HG03108 (cell line): ENCODE data around the gene IL22RA2.

ENCODE experiments used
- ATAC-seq: cut with Tn5 transposase; IDR thresholded peaks from one replicate; pipeline ENCODE4 v1.9.1; 2021; ENCODE audit warnings: moderate library complexity; ENCODE audit not compliant: unreplicated experiment

IL22RA2 gene

DNA sequence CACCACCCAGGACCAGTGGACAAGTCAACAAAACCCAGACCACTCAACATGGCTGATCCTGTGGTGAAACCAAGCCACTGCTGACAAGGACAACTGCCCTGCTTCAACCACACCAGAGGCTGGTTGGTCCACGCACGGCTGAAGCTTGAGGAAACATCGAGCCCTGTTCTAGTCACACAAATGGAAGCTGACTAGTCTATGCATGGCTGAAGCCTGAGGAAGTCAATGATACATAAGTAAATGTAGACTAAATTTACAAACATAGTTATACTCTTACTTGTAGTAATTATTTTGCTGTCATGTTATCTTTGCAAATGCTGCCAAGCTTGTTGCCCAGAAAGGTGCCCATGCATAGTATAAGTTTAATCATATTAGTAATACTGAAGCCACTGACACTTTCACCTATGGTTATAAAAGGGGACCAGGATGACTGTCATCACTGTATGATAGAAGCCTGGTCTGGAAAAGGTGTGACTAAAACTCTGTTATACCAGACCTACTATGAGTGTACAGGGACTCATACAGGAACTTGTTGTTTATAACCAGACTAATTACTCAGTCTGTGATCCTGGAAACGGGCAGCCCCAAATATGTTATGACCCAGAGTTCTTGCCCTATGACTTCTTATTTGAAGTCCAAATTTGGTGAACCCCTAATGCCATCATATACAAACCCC, 5.6 kb downstream of the IL22RA2 start:
- no peak for ATAC-seq

- no peak for ATAC-seq
These were observed 7.0 kb downstream of the IL22RA2 start for GRCh38 chr6:137166247-137167098.

DNA sequence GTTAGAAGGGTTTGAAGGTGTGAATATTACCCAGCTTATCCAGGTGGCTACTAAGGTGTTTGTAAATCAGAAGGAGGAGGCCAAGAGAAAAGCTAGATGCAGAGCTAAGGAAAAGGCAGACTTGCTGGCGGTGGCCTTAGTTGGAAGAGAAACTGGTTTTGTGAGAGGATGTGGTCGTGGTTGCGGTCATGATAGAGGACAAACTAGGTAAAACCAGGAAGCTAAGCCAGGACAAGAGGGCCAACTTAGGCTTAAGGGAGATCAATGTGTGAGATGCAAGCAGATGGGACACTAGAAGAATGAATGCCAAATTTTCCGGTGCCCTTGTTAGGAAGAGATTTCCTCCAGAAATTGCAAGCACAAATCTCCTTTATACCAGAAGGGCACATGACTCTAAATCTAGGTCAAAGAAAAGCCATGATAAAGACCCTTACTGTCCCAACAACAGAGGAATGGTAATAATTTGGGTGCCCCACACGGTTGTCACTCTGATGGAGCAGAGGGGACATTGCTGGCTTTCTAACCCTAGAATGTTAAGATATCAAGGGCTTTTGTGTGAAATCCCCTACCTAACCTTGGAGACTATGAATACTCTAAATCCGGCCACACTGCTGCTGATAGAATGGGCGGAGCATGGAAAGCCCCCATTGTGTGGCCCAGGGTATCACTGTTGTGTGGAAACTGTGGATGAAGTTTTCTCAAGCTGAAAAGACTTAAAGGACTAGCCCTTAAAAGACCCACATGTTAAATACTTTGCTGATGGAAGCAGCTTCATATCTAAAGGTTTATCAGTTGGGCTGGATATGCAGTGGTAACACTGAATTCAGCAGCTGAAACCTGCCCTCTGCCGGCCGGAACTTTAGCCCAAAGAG, 7.8 kb downstream of the IL22RA2 start:
- peak; percentile 70 for ATAC-seq

GRCh38 chr6:137163732-137164318, 9.6 kb downstream of the IL22RA2 start:
- no peak for ATAC-seq

DNA sequence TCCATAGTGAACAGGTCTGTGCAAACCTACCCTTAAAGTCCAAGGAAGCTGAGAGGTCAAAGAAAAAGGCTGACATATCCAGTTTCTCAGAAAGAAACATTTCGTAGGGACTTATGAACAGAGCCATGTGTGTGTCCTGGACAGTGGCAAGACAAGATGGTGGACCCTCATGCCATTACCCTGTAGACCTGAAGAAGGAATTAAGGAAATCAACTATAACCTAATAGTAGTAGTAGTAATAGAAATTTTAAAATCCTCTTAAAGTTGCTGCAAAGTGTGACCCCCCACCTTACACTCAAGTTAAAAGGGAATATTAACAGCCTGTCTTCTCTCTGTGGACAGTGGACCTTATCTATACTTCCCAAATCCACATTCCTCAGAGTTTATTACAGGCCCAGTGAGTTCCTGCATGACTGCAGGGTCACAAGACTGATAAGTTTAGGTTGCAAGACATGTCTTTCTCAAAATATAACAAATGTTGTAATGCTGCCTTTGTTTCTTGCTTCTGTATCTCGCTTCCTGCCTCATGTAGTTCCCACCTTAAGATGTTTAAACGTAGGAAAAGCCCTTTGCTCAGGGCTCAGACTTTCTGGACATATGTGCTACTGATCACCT, 10.6 kb downstream of the IL22RA2 start:
- ATAC-seq = no peak

GRCh38 chr6:137161949-137162348, 11.5 kb downstream of the IL22RA2 start:
- no peak for ATAC-seq

GRCh38 chr6:137160763-137161162, 12.7 kb downstream of the IL22RA2 start:
- no peak for ATAC-seq

- ATAC-seq = no peak
These were observed 13.5 kb downstream of the IL22RA2 start for GRCh38 chr6:137159912-137160311.

DNA sequence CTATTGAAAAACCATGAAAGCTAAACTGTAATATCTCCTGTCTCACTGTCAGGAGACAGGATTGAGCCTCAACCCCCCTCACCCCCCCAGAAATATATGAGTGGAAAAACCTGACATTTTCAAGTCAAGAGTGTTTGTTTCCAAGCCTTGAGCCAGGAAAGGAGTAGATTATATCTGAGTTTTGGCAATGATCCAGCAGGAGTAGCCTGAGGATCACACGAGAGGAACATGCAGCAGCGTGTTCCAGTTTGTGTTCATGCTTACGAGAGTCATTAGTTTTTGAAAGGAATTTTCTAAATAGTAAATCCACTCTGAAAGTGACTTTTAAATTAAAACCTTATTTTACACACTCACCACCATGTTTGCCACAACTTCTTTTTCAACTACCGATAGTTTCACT, 15.8 kb downstream of the IL22RA2 start:
- ATAC-seq = no peak

DNA sequence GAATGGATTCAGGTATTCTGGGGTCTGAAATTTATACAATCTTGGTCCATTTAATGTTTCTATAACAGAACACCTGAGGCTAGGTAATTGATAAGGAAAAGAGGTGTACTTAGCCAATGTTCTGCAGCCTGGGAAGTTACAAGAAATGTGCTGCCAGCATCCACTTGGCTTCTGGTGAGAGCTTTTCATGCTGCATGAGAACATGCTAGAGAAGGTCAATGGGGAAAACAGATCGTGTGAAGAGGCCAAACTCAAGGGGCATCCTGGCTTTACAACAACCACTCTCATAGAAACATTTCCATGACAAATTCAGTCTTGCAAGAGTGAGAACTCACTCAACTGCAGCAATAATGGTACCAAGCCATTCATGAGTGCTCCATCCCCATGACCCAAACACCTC, 16.8 kb downstream of the IL22RA2 start:
- no peak for ATAC-seq

DNA sequence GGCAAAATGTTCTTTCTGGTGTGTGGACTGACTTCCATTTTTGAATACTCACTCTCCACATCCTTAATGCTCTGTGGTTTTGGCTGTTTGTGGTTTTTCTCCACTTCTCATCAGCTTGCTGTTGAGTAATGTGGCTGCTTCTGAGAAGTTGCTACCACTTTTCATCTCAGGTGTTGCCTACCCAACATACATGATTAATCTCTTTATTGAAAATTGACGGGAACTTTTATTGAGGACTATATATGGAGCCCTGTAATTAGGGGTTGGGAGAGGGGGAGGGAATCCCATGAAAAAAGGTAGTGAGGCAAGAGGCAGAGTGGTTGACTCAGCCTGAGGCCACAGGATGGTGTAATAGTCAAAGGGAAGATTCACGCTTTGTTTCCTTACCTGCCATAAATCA, 17.6 kb downstream of the IL22RA2 start:
- ATAC-seq = no peak

DNA sequence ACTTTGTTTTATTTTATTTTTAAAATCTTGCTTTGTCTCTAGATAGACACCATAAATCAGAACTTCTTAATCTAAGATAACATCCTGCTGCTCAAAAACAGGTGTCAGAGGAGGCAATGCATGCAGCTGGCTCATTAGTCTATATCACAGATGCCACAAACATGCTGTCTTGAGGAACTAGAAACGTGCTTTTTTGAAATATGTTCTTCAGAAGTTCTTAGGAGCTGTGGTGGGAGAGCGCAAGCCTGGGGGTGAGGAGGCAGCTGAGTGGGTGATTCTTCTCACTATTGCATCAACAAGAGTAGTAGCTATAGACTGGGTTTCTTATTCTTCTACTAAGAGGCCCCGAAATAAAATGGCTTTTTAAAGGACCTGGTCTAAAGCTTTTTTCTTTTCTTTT, 23.4 kb downstream of the IL22RA2 start:
- ATAC-seq = no peak

DNA sequence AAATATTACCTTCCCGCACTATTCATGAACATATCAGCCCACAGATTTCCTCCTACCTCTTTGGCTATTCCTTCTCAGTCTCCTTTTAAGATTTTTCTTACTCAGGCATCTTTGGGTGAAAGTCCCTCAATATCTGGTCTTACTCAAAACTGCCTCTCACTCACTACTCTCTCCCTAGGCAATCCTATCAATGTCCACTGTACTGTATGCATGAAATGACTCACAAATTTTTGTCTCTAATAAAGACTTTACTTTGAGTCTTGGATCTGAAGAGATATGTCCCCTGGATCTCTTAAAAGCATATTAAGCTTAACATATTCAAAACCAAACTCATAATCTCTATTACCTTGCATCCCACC, 24.4 kb downstream of the IL22RA2 start:
- no peak for ATAC-seq

DNA sequence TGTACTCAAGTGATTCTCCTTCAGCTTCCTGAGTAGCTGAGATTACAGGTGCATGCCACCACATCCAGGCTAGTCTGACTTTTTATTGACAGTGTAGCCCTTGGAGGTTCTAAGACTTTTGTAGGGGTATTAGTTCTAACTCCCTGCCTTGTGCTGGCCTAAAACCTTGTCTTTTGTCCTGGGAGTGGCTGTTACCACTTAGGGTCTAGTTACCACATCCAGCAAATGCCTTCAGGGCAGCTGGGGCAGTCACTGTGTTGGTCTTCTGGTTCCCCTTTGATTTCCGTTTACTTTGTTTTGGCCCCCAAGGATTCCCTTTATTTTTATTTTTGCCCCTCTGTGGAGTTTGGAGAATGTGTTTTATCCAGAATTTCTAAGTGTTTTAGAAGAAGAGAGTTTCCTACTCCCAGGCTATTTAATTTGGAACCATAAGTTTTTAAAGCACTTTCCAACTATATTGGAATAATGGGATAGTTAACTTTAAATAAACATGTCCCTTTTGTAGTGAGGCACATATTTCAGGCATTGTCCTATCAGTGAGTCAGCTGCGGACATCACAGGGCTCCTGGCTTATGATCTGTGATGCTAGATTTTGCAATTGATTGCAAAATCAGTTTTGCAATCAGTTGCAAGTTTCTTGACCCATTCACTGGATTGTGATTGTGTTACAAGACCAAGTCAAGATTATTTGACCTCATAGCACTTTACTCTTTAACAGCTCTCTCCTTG, 25.0 kb downstream of the IL22RA2 start:
- ATAC-seq = no peak

DNA sequence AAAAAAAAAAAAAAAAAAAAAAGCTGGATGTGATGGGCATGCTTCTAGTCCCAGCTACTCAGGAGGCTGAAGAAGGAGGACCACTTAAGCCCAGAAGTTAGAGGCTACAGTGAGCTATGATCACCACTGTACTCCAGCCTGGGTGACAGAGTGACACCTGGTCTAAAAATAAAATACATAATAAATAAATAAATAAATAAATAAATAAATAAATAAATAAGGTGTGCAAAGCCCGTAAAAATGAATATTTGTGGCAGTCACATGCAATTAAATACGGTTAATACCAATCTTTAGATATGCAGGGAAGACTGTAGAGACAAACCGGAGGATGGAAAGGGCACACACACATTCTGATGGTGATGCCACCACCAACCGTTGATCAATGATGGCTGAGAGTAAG, 26.2 kb downstream of the IL22RA2 start:
- ATAC-seq = no peak

DNA sequence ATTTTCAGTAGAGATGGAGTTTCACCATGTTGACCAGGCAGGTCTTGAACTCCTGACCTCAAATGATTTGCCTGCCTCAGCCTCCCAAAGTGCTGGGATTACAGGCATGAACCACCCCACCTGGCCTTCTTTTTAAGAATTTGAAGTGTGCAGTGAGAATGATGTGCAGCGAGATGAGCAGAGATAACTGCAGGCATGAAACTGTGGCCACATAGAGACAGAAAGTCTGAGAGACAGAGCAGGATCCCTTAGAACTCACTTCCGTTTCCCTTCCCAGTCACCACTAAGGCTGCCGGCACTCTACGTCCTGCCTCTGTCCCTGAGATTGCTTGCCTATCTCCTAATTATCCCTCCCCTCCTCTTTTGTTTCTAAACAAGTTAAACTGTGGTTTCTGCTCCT, 27.2 kb downstream of the IL22RA2 start:
- no peak for ATAC-seq

GRCh38 chr6:137145421-137145820, 28.0 kb downstream of the IL22RA2 start:
- no peak for ATAC-seq

DNA sequence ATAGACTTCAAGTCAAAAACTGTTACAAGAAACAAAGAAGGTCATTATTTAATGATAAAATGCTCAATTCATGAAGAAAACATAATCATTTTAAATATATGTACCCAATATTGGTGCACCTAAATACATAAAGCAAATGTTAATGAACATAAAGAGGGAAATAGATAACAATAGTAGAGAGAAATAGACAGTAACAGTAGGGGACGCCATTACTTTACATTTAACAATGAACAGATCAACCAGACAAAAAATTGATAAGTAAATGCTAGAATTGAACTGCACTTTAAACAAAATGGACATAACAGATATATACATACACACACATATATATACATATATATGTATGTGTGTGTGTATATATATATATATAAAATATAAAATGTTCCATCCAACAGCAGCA, 37.4 kb downstream of the IL22RA2 start:
- ATAC-seq = no peak

DNA sequence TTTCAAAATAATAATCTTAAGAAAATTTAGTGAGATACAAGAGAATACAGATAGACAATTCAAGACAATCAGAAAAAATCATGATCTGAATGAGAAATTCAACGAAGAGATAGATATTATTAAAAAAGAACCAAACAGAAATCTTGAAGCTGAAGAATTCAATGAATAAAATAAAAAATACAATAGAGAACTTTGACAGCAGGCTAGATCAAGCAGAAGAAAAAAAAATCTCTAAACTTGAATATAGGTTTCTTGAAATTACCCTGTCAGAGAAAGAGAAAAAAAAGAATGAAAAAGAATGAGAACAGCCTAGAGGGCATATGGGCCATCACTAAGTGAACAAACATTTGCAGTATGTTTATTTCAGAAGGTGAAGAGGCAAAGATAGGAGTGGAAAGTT, 39.0 kb downstream of the IL22RA2 start:
- no peak for ATAC-seq

- no peak for ATAC-seq
These were observed 40.3 kb downstream of the IL22RA2 start for GRCh38 chr6:137133122-137133521.
